Ascending aorta (tissue), 2 donors: ENCODE data around the gene NMNAT3. TPM values are rescaled to one million over a fixed set of nuclear protein-coding genes. Genes with fewer than 3 reads are reported as not detected.

Source experiments
- DNase-seq, 2 donors: peaks; one replicate each; pipeline ENCODE4 v3.0.0-alpha.2; 2019; ENCODE audit warnings: low spot score in 2 of 2
- H3K27ac ChIP-seq, 2 donors: fragments of 200-600 bp; sonication (generic); one replicate each; pipeline ENCODE4 v1.5.1; 2016 to 2017; ENCODE audit warnings: mild to moderate bottlenecking in 1 of 2
- H3K27me3 ChIP-seq: fragments of 200-600 bp; sonication (generic); one replicate; pipeline ENCODE4 v1.5.1; 2017
- H3K36me3 ChIP-seq, 2 donors: fragments of 200-600 bp; sonication (generic); one replicate each; pipeline ENCODE4 v1.5.1; 2016
- H3K4me1 ChIP-seq, 2 donors: fragments of 200-600 bp; sonication (generic); one replicate each; pipeline ENCODE4 v1.5.1; 2016 to 2017; ENCODE audit warnings: mild to moderate bottlenecking in 1 of 2
- H3K4me3 ChIP-seq, 2 donors: fragments of 200-600 bp; sonication (generic); one replicate each; pipeline ENCODE4 v1.5.1; 2016 to 2017; ENCODE audit warnings: mild to moderate bottlenecking in 1 of 2
- H3K9me3 ChIP-seq, 2 donors: fragments of 200-600 bp; sonication (generic); one replicate each; pipeline ENCODE4 v1.5.1; 2016
- intact Hi-C: fragments of 100-400 bp; cut with DNase I; formaldehyde crosslinking; loops from one replicate; pipeline ENCODE4 v1.15.1; 2023
- total RNA-seq: library from RNA; depleted of rRNA; stranded (reverse); fragments of >200 nt; gene quantifications from one replicate; pipeline ENCODE4 v1.1.0, GENCODE V29; 2016
- TF ChIP-seq, protein P1 (sequence below), 3 experiments: fragments of 200-600 bp in 2 of 3; fragments of 450-650 bp in 1 of 3; sonication (generic) in 2 of 3; IDR thresholded peaks; one replicate each; pipeline ENCODE4 v1.5.1; 2016 to 2019; ENCODE audit warnings: antibody characterized with exemption in 3 of 3, mild to moderate bottlenecking in 1 of 3, moderate library complexity in 1 of 3

Gene NMNAT3
- total RNA-seq, 1 donor from 2014 or later: 1.2 TPM

DNA sequence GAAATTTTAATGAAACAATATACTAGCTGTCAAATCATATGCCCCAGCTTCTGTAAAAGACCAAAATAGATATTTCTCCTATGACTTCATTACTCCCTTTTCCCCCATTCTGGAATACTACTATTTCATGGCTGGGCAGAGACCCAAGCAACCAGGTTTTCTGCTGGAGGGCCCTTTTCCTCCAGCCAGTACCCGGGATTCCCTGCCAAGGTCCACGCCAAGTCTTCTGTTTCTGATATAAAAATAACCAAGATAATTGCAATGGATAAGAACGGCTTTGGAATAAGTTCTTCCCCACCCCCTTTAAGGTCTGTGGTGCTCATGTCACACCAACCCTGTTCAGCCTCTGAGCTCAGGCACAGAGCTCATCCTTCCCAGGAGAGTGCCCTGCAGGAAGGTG lies 17.2 kb upstream of the NMNAT3 start:
- H3K27ac ChIP-seq: no peak overlapping the region
- no peak overlapping the region for H3K4me3 ChIP-seq
- no peak for DNase-seq
- H3K9me3 ChIP-seq: no peaks in the 10 kb centered on the region
- no peaks in the 10 kb centered on the region for H3K4me1 ChIP-seq
- H3K36me3 ChIP-seq: no peaks in the 10 kb centered on the region
- H3K27me3 ChIP-seq: no peaks in the 10 kb centered on the region
- intact Hi-C loops: no loop called here
- TF ChIP-seq, protein P1, sequence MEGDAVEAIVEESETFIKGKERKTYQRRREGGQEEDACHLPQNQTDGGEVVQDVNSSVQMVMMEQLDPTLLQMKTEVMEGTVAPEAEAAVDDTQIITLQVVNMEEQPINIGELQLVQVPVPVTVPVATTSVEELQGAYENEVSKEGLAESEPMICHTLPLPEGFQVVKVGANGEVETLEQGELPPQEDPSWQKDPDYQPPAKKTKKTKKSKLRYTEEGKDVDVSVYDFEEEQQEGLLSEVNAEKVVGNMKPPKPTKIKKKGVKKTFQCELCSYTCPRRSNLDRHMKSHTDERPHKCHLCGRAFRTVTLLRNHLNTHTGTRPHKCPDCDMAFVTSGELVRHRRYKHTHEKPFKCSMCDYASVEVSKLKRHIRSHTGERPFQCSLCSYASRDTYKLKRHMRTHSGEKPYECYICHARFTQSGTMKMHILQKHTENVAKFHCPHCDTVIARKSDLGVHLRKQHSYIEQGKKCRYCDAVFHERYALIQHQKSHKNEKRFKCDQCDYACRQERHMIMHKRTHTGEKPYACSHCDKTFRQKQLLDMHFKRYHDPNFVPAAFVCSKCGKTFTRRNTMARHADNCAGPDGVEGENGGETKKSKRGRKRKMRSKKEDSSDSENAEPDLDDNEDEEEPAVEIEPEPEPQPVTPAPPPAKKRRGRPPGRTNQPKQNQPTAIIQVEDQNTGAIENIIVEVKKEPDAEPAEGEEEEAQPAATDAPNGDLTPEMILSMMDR (IDR thresholded peaks at IDR 0.05): no peak

DNA sequence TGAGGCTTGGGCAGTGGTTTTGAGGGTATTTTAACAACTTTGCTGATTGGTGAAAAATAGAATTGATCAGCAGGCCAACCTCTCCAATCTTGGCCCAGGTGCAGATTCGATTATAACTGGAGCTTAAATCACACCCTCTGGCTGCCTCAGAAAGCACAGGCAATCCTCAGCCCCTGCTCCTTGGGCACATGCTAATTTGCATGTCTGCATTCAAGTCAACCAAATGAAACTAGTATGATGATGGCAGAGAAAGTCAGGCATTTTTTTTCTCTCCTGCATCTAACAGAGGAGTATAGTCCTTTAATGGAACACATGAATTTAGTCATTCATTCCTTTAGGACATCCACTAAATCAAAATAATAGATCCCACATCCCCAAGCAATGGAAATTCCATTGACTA lies 16.8 kb upstream of the NMNAT3 start:
- intact Hi-C loops: no loop called here
- Histone ChIP-seq H3K4me3 (no peak overlapping the region), H3K27ac (no peak overlapping the region), H3K9me3 (no peaks in the 10 kb centered on the region), H3K27me3 (no peaks in the 10 kb centered on the region), H3K36me3 (no peaks in the 10 kb centered on the region), H3K4me1 (no peaks in the 10 kb centered on the region)
- TF ChIP-seq, protein P1 (IDR thresholded peaks at IDR 0.05): no peak
- no peak for DNase-seq

DNA sequence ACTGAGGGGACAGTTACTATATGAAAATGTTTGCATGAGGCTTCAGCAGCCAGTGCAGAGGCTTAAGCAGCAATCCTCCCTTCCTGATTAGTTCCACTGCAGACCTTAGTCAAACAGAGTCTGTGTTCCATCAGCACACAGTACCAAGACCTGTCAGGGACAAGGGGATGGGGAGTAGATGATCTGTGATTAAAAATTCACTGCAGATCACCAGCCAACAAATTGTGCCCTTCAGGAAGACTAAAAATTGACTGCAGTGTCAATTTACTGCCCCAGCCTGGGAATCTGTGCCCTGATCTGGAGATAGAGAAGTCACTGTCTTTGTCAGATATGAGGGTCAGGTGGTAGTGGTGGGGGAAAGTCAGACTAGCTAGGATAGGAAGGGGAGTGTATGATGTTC lies 13.8 kb upstream of the NMNAT3 start:
- H3K4me3 ChIP-seq: no peak overlapping the region
- no peaks in the 10 kb centered on the region for H3K9me3 ChIP-seq
- no peaks in the 10 kb centered on the region for H3K27me3 ChIP-seq
- no peak overlapping the region for H3K27ac ChIP-seq
- TF ChIP-seq, protein P1 (IDR thresholded peaks at IDR 0.05): no peak
- no peaks in the 10 kb centered on the region for H3K36me3 ChIP-seq
- intact Hi-C loops: no loop called here
- no peaks in the 10 kb centered on the region for H3K4me1 ChIP-seq
- DNase-seq: no peak

DNA sequence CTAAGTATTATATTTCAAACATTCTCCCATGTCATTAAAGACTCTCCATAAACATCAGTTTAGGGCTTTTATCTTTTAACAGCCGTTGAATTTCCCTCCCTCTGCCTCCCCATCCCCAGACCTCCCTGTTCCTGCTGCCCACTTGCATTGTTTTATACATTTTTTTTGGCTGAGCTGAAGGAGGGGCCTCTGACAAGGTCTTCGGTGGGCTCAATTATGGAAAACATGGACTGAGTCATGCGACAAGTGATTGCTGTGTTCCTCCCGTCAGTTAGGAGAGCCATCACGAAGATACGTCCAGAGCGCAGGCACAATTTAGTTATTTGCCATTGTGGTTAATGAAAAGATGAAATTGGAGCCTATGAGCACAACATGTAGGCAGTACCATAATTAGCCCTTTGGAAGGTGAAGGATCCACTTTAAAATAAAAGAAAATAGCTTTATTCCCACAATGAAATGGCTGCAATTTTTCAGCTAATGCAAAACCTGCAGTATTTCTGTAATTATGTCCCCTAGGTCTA lies 12.0 kb upstream of the NMNAT3 start:
- no peak for DNase-seq
- H3K4me1 ChIP-seq: no peaks in the 10 kb centered on the region
- no peak overlapping the region for H3K4me3 ChIP-seq
- no peaks in the 10 kb centered on the region for H3K9me3 ChIP-seq
- H3K36me3 ChIP-seq: no peaks in the 10 kb centered on the region
- TF ChIP-seq, protein P1 (IDR thresholded peaks at IDR 0.05): no peak
- intact Hi-C loops: no loop called here
- no peak overlapping the region for H3K27ac ChIP-seq
- no peaks in the 10 kb centered on the region for H3K27me3 ChIP-seq

DNA sequence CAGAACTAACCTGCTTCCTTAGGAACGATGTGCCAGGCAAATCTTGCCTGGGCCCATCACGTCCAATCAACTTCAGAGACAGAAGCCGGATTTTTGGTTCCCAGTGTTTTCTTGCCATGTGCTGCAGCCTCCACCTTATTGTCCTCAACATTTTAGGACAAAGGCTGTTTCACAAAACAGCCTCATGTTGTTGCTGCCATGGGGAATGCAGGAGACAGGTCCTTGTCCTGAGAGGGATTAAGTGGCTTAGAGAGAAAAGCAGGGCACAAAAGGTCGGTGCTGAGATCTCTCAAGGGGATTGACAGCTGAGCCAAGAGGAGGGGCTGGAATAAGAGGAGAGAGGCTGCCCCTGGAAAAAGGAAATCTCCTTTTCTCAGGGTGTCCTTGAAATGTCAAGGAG lies 11.3 kb upstream of the NMNAT3 start:
- Histone ChIP-seq H3K9me3 (no peaks in the 10 kb centered on the region), H3K4me1 (no peaks in the 10 kb centered on the region), H3K27ac (no peak overlapping the region), H3K27me3 (no peaks in the 10 kb centered on the region), H3K4me3 (no peak overlapping the region), H3K36me3 (no peaks in the 10 kb centered on the region)
- DNase-seq: no peak
- intact Hi-C loops: no loop called here
- TF ChIP-seq, protein P1 (IDR thresholded peaks at IDR 0.05): no peak

DNA sequence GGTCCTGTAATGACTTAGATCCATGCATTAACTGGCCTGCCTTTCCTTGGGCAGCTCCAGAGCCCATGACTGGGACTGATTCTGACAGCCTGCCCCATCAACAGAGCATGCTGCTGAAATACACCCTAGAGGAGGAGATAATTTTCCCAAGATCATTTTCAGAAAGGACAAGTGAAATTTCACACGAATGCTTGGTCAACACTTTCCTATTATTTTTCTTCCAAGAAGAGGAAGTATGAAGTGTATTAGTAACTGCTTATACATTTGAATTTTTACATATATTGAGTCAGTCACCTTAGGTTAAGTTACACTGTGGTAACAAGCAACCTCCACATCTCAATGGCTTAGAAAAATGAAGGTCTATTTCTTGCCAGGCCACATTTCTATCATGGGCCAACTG lies 9.7 kb upstream of the NMNAT3 start:
- intact Hi-C loops: no loop called here
- H3K4me3 ChIP-seq: no peak overlapping the region
- no peak overlapping the region for H3K27ac ChIP-seq
- TF ChIP-seq, protein P1 (IDR thresholded peaks at IDR 0.05): no peak
- no peaks in the 10 kb centered on the region for H3K4me1 ChIP-seq
- H3K27me3 ChIP-seq: no peaks in the 10 kb centered on the region
- no peaks in the 10 kb centered on the region for H3K36me3 ChIP-seq
- no peaks in the 10 kb centered on the region for H3K9me3 ChIP-seq
- no peak for DNase-seq
